Neural cell (in vitro differentiated cells): Measurements from ENCODE around the gene IKZF5. TPM values are rescaled to one million over a fixed set of nuclear protein-coding genes. Genes with fewer than 3 reads are reported as not detected.

Source experiments
- H2AFZ ChIP-seq: fragments of 200-600, 300-800 bp; sonication (generic), shearing (Covaris generic); 2 replicates; pipeline ENCODE4 v1.6.0; 2014; ENCODE audit warnings: low read depth, mild to moderate bottlenecking, antibody characterized with exemption, low read length, moderate library complexity
- H3F3A ChIP-seq: fragments of 200-600 bp; shearing (Covaris generic); 2 replicates; pipeline ENCODE4 v1.6.1; 2016; ENCODE audit warnings: mild to moderate bottlenecking, moderate library complexity, mixed read lengths, antibody characterized with exemption, low read length; ENCODE audit not compliant: insufficient read depth, poor library complexity, severe bottlenecking
- H3K27ac ChIP-seq: fragments of 200-600, 300-800 bp; sonication (generic), shearing (Covaris generic); 2 replicates; pipeline ENCODE4 v1.5.1; 2014; ENCODE audit warnings: mild to moderate bottlenecking, low read length, moderate library complexity
- H3K27me3 ChIP-seq: fragments of 300-800, 200-600 bp; sonication (generic), shearing (Covaris generic); 2 replicates; pipeline ENCODE4 v1.6.0; 2014; ENCODE audit warnings: mild to moderate bottlenecking, low read depth, low read length, moderate library complexity; ENCODE audit not compliant: insufficient read depth
- H3K36me3 ChIP-seq: fragments of 300-800, 200-600 bp; sonication (generic), shearing (Covaris generic); 2 replicates; pipeline ENCODE4 v1.5.1; 2014; ENCODE audit warnings: mild to moderate bottlenecking, antibody characterized with exemption, low read length, moderate library complexity; ENCODE audit not compliant: insufficient read depth
- H3K4me2 ChIP-seq: fragments of 300-800, 200-600 bp; sonication (generic), shearing (Covaris generic); 2 replicates; pipeline ENCODE4 v1.6.0; 2014; ENCODE audit warnings: mild to moderate bottlenecking, low read length
- H3K4me3 ChIP-seq: fragments of 300-800, 200-600 bp; sonication (generic), shearing (Covaris generic); 2 replicates; pipeline ENCODE4 v1.5.1; 2014; ENCODE audit warnings: mild to moderate bottlenecking, low read length, moderate library complexity
- H3K79me2 ChIP-seq: fragments of 200-600 bp; shearing (Covaris generic); replicated peaks from 2 replicates; pipeline ENCODE4 v1.6.0; 2014; ENCODE audit warnings: mild to moderate bottlenecking, low read length, moderate library complexity; ENCODE audit not compliant: insufficient read depth
- H3K9ac ChIP-seq: fragments of 300-800, 200-600 bp; sonication (generic), shearing (Covaris generic); 2 replicates; pipeline ENCODE4 v1.6.1; 2016; ENCODE audit warnings: mild to moderate bottlenecking, low read length, mixed read lengths
- H3K9me2 ChIP-seq: fragments of 200-600 bp; shearing (Covaris generic); 2 replicates; pipeline ENCODE4 v1.6.1; 2016; ENCODE audit warnings: mild to moderate bottlenecking, low read length, mixed read lengths; ENCODE audit not compliant: insufficient read depth
- H3K9me3 ChIP-seq: fragments of 200-600, 300-800 bp; sonication (generic), shearing (Covaris generic); 2 replicates; pipeline ENCODE4 v1.6.1; 2016; ENCODE audit warnings: mild to moderate bottlenecking, mixed run types, low read length, moderate library complexity, mixed read lengths
- H4K20me1 ChIP-seq: fragments of 200-600 bp; shearing (Covaris generic); 2 replicates; pipeline ENCODE4 v1.6.1; 2016; ENCODE audit warnings: mild to moderate bottlenecking, mixed run types; ENCODE audit not compliant: insufficient read depth
- EP300 ChIP-seq: fragments of 450-650 bp; conservative IDR thresholded peaks from 2 replicates; pipeline ENCODE4 v1.6.1; 2014; ENCODE audit warnings: antibody characterized with exemption, mild to moderate bottlenecking, moderate library complexity; ENCODE audit not compliant: poor library complexity, severe bottlenecking
- EZH2 ChIP-seq: fragments of 200-600, 300-800 bp; shearing (Covaris generic), sonication (generic); IDR thresholded peaks from 2 replicates; pipeline ENCODE4 v1.6.1; 2014; ENCODE audit warnings: antibody characterized with exemption, low read length, borderline replicate concordance, mild to moderate bottlenecking; ENCODE audit not compliant: insufficient read depth, poor library complexity, severe bottlenecking
- MXI1 ChIP-seq: fragments of 450-650 bp; conservative IDR thresholded peaks from 2 replicates; pipeline ENCODE4 v1.6.1; 2014; ENCODE audit warnings: antibody characterized with exemption, mild to moderate bottlenecking; ENCODE audit not compliant: poor library complexity, severe bottlenecking
- POLR2AphosphoS5 ChIP-seq: IDR thresholded peaks from 2 replicates; pipeline ENCODE4 v1.6.1; 2012
- RAD21 ChIP-seq: fragments of 450-650 bp; conservative IDR thresholded peaks from 2 replicates; pipeline ENCODE4 v1.6.1; 2014; ENCODE audit warnings: antibody characterized with exemption, mild to moderate bottlenecking, moderate library complexity
- SMC3 ChIP-seq: fragments of 450-650 bp; conservative IDR thresholded peaks from 2 replicates; pipeline ENCODE4 v1.6.1; 2014; ENCODE audit warnings: antibody characterized with exemption, mild to moderate bottlenecking, moderate library complexity; ENCODE audit not compliant: poor library complexity
- TAF1 ChIP-seq: IDR thresholded peaks from 2 replicates; pipeline ENCODE4 v1.6.1; 2012; ENCODE audit warnings: low read depth
- polyA plus RNA-seq: library from polyadenylated mRNA; depleted of rRNA; stranded (reverse); fragments of >200 nt; gene quantifications from 2 replicates; pipeline ENCODE4 v1.2.3, GENCODE V29; 2014
- TF ChIP-seq, protein P1 (sequence below): IDR thresholded peaks from 2 replicates; pipeline ENCODE4 v1.6.1; 2012; ENCODE audit warnings: borderline replicate concordance
- TF ChIP-seq, protein P2 (sequence below): fragments of 450-650 bp; IDR thresholded peaks from 2 replicates; pipeline ENCODE4 v1.5.1; 2014; ENCODE audit warnings: antibody characterized with exemption, mild to moderate bottlenecking, moderate library complexity; ENCODE audit not compliant: poor library complexity, severe bottlenecking

Gene IKZF5
- polyA plus RNA-seq, 1 donor from 2014 or later: 11.0 TPM

DNA sequence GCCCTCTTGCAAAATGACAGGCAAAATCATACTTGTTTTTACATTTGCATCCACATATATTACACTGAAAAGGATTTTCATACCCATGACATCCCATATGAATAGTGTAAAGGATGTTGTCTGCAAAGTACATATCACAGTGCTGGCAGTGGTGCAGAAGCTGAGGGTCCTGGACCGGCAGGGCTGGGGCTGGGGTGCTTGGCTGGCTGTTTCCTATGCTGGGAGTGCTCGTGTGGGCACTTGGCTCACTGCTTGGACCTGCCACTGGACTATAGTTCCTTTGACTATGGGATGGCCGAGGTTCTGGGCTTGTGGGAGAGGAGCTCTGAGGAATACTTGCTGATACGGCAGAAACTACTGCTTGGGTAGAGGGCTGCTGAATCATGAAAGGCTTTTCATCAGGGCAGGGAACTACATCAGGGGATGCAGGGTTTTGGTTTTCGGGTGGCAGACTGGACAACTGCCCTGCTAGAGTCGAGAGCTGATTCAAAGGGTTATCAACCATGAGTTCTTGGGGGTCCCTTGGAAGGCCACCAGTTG, 14.7 kb downstream of the IKZF5 start:
- H3K9me3 ChIP-seq: no peaks in the 10 kb centered on the region
- TF ChIP-seq RAD21 (no peak), TAF1 (no peak), MXI1 (no peak), EZH2 (no peak), EP300 (no peak), SMC3 (no peak), POLR2AphosphoS5 (no peak)
- TF ChIP-seq, protein P1, sequence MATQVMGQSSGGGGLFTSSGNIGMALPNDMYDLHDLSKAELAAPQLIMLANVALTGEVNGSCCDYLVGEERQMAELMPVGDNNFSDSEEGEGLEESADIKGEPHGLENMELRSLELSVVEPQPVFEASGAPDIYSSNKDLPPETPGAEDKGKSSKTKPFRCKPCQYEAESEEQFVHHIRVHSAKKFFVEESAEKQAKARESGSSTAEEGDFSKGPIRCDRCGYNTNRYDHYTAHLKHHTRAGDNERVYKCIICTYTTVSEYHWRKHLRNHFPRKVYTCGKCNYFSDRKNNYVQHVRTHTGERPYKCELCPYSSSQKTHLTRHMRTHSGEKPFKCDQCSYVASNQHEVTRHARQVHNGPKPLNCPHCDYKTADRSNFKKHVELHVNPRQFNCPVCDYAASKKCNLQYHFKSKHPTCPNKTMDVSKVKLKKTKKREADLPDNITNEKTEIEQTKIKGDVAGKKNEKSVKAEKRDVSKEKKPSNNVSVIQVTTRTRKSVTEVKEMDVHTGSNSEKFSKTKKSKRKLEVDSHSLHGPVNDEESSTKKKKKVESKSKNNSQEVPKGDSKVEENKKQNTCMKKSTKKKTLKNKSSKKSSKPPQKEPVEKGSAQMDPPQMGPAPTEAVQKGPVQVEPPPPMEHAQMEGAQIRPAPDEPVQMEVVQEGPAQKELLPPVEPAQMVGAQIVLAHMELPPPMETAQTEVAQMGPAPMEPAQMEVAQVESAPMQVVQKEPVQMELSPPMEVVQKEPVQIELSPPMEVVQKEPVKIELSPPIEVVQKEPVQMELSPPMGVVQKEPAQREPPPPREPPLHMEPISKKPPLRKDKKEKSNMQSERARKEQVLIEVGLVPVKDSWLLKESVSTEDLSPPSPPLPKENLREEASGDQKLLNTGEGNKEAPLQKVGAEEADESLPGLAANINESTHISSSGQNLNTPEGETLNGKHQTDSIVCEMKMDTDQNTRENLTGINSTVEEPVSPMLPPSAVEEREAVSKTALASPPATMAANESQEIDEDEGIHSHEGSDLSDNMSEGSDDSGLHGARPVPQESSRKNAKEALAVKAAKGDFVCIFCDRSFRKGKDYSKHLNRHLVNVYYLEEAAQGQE: no peak
- TF ChIP-seq, protein P2, sequence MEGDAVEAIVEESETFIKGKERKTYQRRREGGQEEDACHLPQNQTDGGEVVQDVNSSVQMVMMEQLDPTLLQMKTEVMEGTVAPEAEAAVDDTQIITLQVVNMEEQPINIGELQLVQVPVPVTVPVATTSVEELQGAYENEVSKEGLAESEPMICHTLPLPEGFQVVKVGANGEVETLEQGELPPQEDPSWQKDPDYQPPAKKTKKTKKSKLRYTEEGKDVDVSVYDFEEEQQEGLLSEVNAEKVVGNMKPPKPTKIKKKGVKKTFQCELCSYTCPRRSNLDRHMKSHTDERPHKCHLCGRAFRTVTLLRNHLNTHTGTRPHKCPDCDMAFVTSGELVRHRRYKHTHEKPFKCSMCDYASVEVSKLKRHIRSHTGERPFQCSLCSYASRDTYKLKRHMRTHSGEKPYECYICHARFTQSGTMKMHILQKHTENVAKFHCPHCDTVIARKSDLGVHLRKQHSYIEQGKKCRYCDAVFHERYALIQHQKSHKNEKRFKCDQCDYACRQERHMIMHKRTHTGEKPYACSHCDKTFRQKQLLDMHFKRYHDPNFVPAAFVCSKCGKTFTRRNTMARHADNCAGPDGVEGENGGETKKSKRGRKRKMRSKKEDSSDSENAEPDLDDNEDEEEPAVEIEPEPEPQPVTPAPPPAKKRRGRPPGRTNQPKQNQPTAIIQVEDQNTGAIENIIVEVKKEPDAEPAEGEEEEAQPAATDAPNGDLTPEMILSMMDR: no peak

GRCh38 chr10:122992031-122992585, 16.5 kb downstream of the IKZF5 start:
- no peak overlapping the region for H2AFZ ChIP-seq
- no peak overlapping the region for H3K27ac ChIP-seq
- no peaks in the 10 kb centered on the region for H4K20me1 ChIP-seq
- no peaks in the 10 kb centered on the region for H3K9me3 ChIP-seq
- TF ChIP-seq, protein P1: no peak
- TF ChIP-seq EZH2: no peak
- TF ChIP-seq SMC3: no peak
- TF ChIP-seq MXI1: no peak
- no peak for TF ChIP-seq RAD21
- TF ChIP-seq, protein P2: no peak
- no peak for TF ChIP-seq EP300
- no peak for TF ChIP-seq POLR2AphosphoS5
- peaks cover 6% of the 10 kb centered on the region for H3K36me3 ChIP-seq
- no peaks in the 10 kb centered on the region for H3K9me2 ChIP-seq
- no peaks in the 10 kb centered on the region for H3K79me2 ChIP-seq
- H3K27me3 ChIP-seq: no peaks in the 10 kb centered on the region
- no peaks in the 10 kb centered on the region for H3F3A ChIP-seq
- no peak overlapping the region for H3K9ac ChIP-seq
- H3K4me2 ChIP-seq: no peak overlapping the region
- no peak overlapping the region for H3K4me3 ChIP-seq

More for the DNA sequence above, 14.7 kb downstream of the IKZF5 start:
- Histone ChIP-seq H4K20me1 (no peaks in the 10 kb centered on the region), H2AFZ (no peak overlapping the region), H3K27ac (no peak overlapping the region), H3K79me2 (no peaks in the 10 kb centered on the region), H3K4me2 (no peak overlapping the region), H3F3A (no peaks in the 10 kb centered on the region), H3K9me2 (no peaks in the 10 kb centered on the region), H3K36me3 (peaks cover 6% of the 10 kb centered on the region), H3K4me3 (no peak overlapping the region), H3K27me3 (no peaks in the 10 kb centered on the region), H3K9ac (no peak overlapping the region)
